ENCODE data around the gene DRD1. TPM values are rescaled to one million over a fixed set of nuclear protein-coding genes. Genes with fewer than 3 reads are reported as not detected.
A peak's percentile ranks its signal among the peaks of the same experiment; 100 is the strongest.
"Not testable (repeated sequence)": the region's sequence is repeated elsewhere in the genome, so short reads cannot be mapped to it uniquely, and the experiment has no call there.

Gene DRD1
- total RNA-seq, 4 donors from 2014 or later: 0.13 TPM; not detected in 3

GRCh38 chr5:175461370-175461769 is 17.4 kb upstream of the DRD1 start:
- ATAC-seq: no peak

GRCh38 chr5:175460552-175460951 is 16.6 kb upstream of the DRD1 start:
- H3K36me3 ChIP-seq: no peaks in the 10 kb centered on the region
- 80 to 100% methylated on average over 1 of the region's 2 CpGs for WGBS, 2 donors (ENCODE audit: low coverage in 1 of 2)
- no peaks in the 10 kb centered on the region for H3K4me1 ChIP-seq
- H3K27ac ChIP-seq: no peak overlapping the region
- peaks cover 0 to 6% (median 0%) of the 10 kb centered on the region in 3 donors for H3K9me3 ChIP-seq
- H3K27me3 ChIP-seq: peaks cover 16% of the 10 kb centered on the region
- ATAC-seq: no peak
- H3K4me3 ChIP-seq: no peak overlapping the region
- no peak for TF ChIP-seq POLR2AphosphoS5 (IDR thresholded peaks at IDR 0.05)
- no peak for TF ChIP-seq CTCF (IDR thresholded peaks at IDR 0.05)
- TF ChIP-seq POLR2A (IDR thresholded peaks at IDR 0.05): no peak
- TF ChIP-seq EP300 (IDR thresholded peaks at IDR 0.05): no peak

More at GRCh38 chr5:175461370-175461769, 17.4 kb upstream of the DRD1 start:
- Histone ChIP-seq H3K36me3 (no peaks in the 10 kb centered on the region), H3K27ac (no peak overlapping the region), H3K4me3 (no peak overlapping the region), H3K4me1 (peaks cover 0 to 3% (median 0%) of the 10 kb centered on the region in 3 donors), H3K27me3 (peaks cover 15% of the 10 kb centered on the region), H3K9me3 (peaks cover 0 to 6% (median 0%) of the 10 kb centered on the region in 3 donors)
- TF ChIP-seq EP300 (IDR thresholded peaks at IDR 0.05) (no peak), POLR2AphosphoS5 (IDR thresholded peaks at IDR 0.05) (no peak), CTCF (IDR thresholded peaks at IDR 0.05) (no peak)
- 87 to 90% methylated on average over 10 to 13 of the region's 13 CpGs for WGBS, 2 donors (ENCODE audit: low coverage in 1 of 2)

- Histone ChIP-seq H3K4me3 (no peak overlapping the region), H3K4me1 (no peaks in the 10 kb centered on the region), H3K27ac (no peak overlapping the region), H3K27me3 (peaks cover 21% of the 10 kb centered on the region), H3K36me3 (no peaks in the 10 kb centered on the region), H3K9me3 (peaks cover 0 to 6% (median 0%) of the 10 kb centered on the region in 3 donors)
- 39 to 56% methylated on average over 6 to 7 of the region's 7 CpGs for WGBS, 2 donors (ENCODE audit: low coverage in 1 of 2)
- TF ChIP-seq POLR2AphosphoS5 (IDR thresholded peaks at IDR 0.05) (no peak), POLR2A (IDR thresholded peaks at IDR 0.05) (no peak), CTCF (IDR thresholded peaks at IDR 0.05) (peak in 1 of 4 experiments; percentile 9)
- ATAC-seq: no peak
Observed at GRCh38 chr5:175460126-175460525, 16.1 kb upstream of the DRD1 start.

GRCh38 chr5:175457466-175457865 is 13.5 kb upstream of the DRD1 start:
- ATAC-seq: no peak
- no peak overlapping the region for H3K27ac ChIP-seq
- WGBS, 2 donors (ENCODE audit: low coverage in 1 of 2): 33 to 50% methylated on average over 1 of the region's 1 CpG
- TF ChIP-seq POLR2AphosphoS5 (IDR thresholded peaks at IDR 0.05) (no peak), POLR2A (IDR thresholded peaks at IDR 0.05) (no peak), EP300 (IDR thresholded peaks at IDR 0.05) (no peak), CTCF (IDR thresholded peaks at IDR 0.05) (no peak)
- peaks cover 46% of the 10 kb centered on the region for H3K27me3 ChIP-seq
- H3K4me1 ChIP-seq: no peaks in the 10 kb centered on the region
- H3K4me3 ChIP-seq: no peak overlapping the region
- H3K36me3 ChIP-seq: no peaks in the 10 kb centered on the region
- H3K9me3 ChIP-seq: peaks cover 0 to 6% (median 0%) of the 10 kb centered on the region in 3 donors

- no peaks in the 10 kb centered on the region for H3K9me3 ChIP-seq
- H3K36me3 ChIP-seq: no peaks in the 10 kb centered on the region
- TF ChIP-seq EP300 (IDR thresholded peaks at IDR 0.05): no peak
- no peak for TF ChIP-seq CTCF (IDR thresholded peaks at IDR 0.05)
- TF ChIP-seq POLR2AphosphoS5 (IDR thresholded peaks at IDR 0.05): no peak
- no peak for TF ChIP-seq POLR2A (IDR thresholded peaks at IDR 0.05)
- ATAC-seq: no peak
- H3K27ac ChIP-seq: no peak overlapping the region
- H3K4me1 ChIP-seq: no peaks in the 10 kb centered on the region
- H3K4me3 ChIP-seq: no peak overlapping the region
- H3K27me3 ChIP-seq: peaks cover 56% of the 10 kb centered on the region
- WGBS, 2 donors (ENCODE audit: low coverage in 1 of 2): 67 to 85% methylated on average over 4 to 11 of the region's 11 CpGs
Observed at GRCh38 chr5:175456105-175456742, 12.2 kb upstream of the DRD1 start.

- peaks cover 67% of the 10 kb centered on the region for H3K27me3 ChIP-seq
- ATAC-seq, H3K9me3 ChIP-seq, H3K27ac ChIP-seq, H3K4me1 ChIP-seq, H3K36me3 ChIP-seq, H3K4me3 ChIP-seq: not testable (repeated sequence)
- 80 to 83% methylated on average over 3 to 5 of the region's 5 CpGs for WGBS, 2 donors (ENCODE audit: low coverage in 1 of 2)
Observed at GRCh38 chr5:175454338-175454737, 10.4 kb upstream of the DRD1 start.

Data from gastroesophageal sphincter (tissue), 4 donors.